ENCODE measurements around the gene CRELD2. TPM values are rescaled to one million over a fixed set of nuclear protein-coding genes. Genes with fewer than 3 reads are reported as not detected.

CRELD2 gene
- total and polyA plus RNA-seq, 2 of the 8 experiments (the other 6 are each of a cell fraction or from before 2014, with no cell fraction given) = 24.5 to 36.6 TPM

DNA sequence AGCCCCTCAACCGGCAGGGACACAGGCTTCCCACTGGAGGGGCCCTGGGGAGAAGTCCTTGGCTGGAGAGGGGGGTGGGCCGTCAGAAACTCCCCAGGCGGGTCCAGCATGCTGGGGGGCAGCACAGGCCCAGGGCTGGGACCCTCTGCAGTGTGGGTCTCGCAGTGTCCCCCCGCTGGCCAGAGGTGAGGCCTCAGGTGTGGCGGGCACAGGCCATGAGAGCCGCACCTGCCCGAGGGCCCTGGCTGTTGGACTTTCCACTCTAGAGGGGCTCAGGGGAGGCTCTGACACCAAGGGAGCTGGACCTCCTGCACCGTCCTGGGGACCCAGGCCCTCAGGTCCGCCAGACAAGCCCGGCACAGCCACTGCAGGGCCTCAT lies 31.5 kb downstream of the CRELD2 start (continued):
- TF ChIP-seq CBX8 (IDR thresholded peaks at IDR 0.05; ENCODE audit: borderline replicate concordance, low read depth, low read length) (no peak), BRCA1 (IDR thresholded peaks at IDR 0.05; ENCODE audit: low read depth, low read length) (no peak), CREB1 (IDR thresholded peaks at IDR 0.05) (no peak), BCL11A (IDR thresholded peaks at IDR 0.05; ENCODE audit: low read depth in 2 of 2, low read length in 2 of 2) (no peak), RNF2 (IDR thresholded peaks at IDR 0.05; ENCODE audit: borderline replicate concordance, low read depth, low read length, missing control alignments, poor library complexity, severe bottlenecking) (no peak)
- TF ChIP-seq, protein P1, sequence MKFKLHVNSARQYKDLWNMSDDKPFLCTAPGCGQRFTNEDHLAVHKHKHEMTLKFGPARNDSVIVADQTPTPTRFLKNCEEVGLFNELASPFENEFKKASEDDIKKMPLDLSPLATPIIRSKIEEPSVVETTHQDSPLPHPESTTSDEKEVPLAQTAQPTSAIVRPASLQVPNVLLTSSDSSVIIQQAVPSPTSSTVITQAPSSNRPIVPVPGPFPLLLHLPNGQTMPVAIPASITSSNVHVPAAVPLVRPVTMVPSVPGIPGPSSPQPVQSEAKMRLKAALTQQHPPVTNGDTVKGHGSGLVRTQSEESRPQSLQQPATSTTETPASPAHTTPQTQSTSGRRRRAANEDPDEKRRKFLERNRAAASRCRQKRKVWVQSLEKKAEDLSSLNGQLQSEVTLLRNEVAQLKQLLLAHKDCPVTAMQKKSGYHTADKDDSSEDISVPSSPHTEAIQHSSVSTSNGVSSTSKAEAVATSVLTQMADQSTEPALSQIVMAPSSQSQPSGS (IDR thresholded peaks at IDR 0.05; ENCODE audit: low read length) = no peak
